Stomach (tissue), 4 donors: ENCODE data around the gene TSSK2.

Source experiments
- POLR2AphosphoS5 ChIP-seq, 3 donors: sonication (generic); formaldehyde crosslinking; IDR thresholded peaks; one replicate each; pipeline ENCODE4 v1.6.1; 2016; ENCODE audit warnings: antibody characterized with exemption in 3 of 3
- TF ChIP-seq, protein P1 (sequence below), 7 experiments: fragments of 450-650 bp in 4 of 7; fragments of 200-600 bp in 3 of 7; sonication (generic) in 3 of 7; IDR thresholded peaks; one replicate each; pipeline ENCODE4 v1.5.1; 2016 to 2019; ENCODE audit warnings: antibody characterized with exemption in 7 of 7, control low read depth in 2 of 7, mild to moderate bottlenecking in 1 of 7

DNA sequence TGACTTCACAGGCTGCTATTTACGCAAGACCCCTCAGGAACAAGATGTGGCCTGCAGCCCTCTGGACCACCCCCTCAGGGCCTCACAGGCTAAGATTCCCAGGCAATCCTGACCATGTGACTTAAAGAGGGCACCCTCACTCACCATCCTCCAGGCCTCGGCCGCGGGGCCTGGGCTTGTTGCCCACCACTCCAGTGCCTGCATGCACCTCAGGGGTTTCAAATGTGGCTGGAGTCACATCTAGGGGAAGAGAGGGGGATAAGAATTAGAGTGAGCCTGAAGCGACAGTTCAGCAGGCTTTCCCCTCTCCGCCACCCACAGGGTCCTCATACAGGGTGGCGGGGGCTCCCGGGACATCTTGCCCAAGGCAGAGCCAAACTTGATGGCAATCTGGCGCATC is 11.3 kb downstream of the TSSK2 start:
- TF ChIP-seq, protein P1, sequence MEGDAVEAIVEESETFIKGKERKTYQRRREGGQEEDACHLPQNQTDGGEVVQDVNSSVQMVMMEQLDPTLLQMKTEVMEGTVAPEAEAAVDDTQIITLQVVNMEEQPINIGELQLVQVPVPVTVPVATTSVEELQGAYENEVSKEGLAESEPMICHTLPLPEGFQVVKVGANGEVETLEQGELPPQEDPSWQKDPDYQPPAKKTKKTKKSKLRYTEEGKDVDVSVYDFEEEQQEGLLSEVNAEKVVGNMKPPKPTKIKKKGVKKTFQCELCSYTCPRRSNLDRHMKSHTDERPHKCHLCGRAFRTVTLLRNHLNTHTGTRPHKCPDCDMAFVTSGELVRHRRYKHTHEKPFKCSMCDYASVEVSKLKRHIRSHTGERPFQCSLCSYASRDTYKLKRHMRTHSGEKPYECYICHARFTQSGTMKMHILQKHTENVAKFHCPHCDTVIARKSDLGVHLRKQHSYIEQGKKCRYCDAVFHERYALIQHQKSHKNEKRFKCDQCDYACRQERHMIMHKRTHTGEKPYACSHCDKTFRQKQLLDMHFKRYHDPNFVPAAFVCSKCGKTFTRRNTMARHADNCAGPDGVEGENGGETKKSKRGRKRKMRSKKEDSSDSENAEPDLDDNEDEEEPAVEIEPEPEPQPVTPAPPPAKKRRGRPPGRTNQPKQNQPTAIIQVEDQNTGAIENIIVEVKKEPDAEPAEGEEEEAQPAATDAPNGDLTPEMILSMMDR (IDR thresholded peaks at IDR 0.05), result no peak
- no peak for TF ChIP-seq POLR2AphosphoS5 (IDR thresholded peaks at IDR 0.05)
